Stimulated activated CD4-positive, alpha-beta T cell treated with anti-CD3 and anti-CD28 coated beads, Interleukin-2, amount 100 ng/mL, for 4 hours (primary cell): ENCODE measurements around the gene DCLK3.

Experiments used
- DNase-seq: peaks from one replicate; pipeline ENCODE4 v3.0.0-alpha.2; 2020; ENCODE audit warnings: low read depth

The DCLK3 gene

GRCh38 chr3:36666166-36666565 lies 98.2 kb downstream of the DCLK3 start:
- no peak for DNase-seq

GRCh38 chr3:36663666-36664291 lies 100.6 kb downstream of the DCLK3 start:
- no peak for DNase-seq

- DNase-seq, result no peak
Observed at GRCh38 chr3:36662626-36663025, 101.7 kb downstream of the DCLK3 start.
